ENCODE results near the gene WDR64. TPM values are rescaled to one million over a fixed set of nuclear protein-coding genes. Genes with fewer than 3 reads are reported as not detected.

The WDR64 gene
- total RNA-seq, 3 donors from 2014 or later (not counting 1 experiment from before 2014, with no cell fraction given), result not detected

DNA sequence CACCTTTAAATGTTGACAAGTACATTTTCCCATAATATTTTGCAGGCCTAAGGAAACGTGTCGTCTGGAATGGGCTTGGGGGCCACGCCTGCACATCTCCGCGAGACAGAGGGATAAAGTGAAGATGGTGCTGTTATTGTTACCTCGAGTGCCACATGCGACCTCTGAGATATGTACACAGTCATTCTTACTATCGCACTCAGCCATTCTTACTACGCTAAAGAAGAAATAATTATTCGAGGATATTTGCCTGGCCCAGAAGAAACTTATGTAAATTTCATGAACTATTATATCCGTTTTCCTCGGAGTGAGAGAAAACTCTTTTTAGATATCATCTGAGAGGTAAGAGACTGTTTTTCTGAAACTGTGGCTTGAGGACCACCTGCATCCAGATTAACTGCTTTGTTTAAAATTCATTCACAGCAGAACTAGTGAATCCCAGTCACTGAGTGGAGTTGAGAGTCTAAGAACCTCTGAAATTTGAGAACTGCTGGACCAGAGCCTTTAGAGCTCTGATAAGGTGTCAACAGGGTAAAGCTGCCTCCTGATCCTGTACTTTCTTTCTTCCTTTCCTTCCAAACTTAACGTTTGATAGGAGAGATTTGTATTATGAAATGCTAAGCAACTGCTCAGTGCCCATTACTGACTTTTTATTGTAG lies 196.7 kb downstream of the WDR64 start:
- TF ChIP-seq, protein P1, sequence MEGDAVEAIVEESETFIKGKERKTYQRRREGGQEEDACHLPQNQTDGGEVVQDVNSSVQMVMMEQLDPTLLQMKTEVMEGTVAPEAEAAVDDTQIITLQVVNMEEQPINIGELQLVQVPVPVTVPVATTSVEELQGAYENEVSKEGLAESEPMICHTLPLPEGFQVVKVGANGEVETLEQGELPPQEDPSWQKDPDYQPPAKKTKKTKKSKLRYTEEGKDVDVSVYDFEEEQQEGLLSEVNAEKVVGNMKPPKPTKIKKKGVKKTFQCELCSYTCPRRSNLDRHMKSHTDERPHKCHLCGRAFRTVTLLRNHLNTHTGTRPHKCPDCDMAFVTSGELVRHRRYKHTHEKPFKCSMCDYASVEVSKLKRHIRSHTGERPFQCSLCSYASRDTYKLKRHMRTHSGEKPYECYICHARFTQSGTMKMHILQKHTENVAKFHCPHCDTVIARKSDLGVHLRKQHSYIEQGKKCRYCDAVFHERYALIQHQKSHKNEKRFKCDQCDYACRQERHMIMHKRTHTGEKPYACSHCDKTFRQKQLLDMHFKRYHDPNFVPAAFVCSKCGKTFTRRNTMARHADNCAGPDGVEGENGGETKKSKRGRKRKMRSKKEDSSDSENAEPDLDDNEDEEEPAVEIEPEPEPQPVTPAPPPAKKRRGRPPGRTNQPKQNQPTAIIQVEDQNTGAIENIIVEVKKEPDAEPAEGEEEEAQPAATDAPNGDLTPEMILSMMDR (IDR thresholded peaks at IDR 0.05), result no peak
- no peaks in the 10 kb centered on the region for H3K27me3 ChIP-seq (ENCODE audit: control insufficient read depth, insufficient read depth, low read length)
- no peak for ATAC-seq
- Mint-ChIP-seq H3K4me3 (peak overlapping the region; percentile 99), H3K27me3 (ENCODE audit: low read depth in 2 of 2) (peaks cover 2 to 3% of the 10 kb centered on the region in 2 donors), H3K9me3 (no peaks in the 10 kb centered on the region), H3K36me3 (no peaks in the 10 kb centered on the region), H3K4me1 (peaks cover 16% of the 10 kb centered on the region in 2 donors), H3K27ac (peak overlapping the region; percentile 98 to 99)
- H3K36me3 ChIP-seq (ENCODE audit: control insufficient read depth, insufficient read depth, low read length), result no peaks in the 10 kb centered on the region
- no peak overlapping the region for H3K4me3 ChIP-seq (ENCODE audit: low read length)
- H3K4me1 ChIP-seq (ENCODE audit: control insufficient read depth, insufficient read depth, low read length), result peaks cover 7% of the 10 kb centered on the region
- H3K27ac ChIP-seq (ENCODE audit: low read length), result no peak overlapping the region
- no peak for DNase-seq
- WGBS (ENCODE audit: insufficient coverage), result 25% methylated on average over 12 of the region's 13 CpGs
- no peaks in the 10 kb centered on the region for H3K9me3 ChIP-seq (ENCODE audit: control insufficient read depth, insufficient read depth, low read length)
- intact Hi-C loops (cut with micrococcal nuclease), result loop anchor here (5.0 kb wide), 3 partner anchors 317 to 1408 kb away; partner anchors contain the start of genes CEP170, FH, KMO and SDCCAG8

DNA sequence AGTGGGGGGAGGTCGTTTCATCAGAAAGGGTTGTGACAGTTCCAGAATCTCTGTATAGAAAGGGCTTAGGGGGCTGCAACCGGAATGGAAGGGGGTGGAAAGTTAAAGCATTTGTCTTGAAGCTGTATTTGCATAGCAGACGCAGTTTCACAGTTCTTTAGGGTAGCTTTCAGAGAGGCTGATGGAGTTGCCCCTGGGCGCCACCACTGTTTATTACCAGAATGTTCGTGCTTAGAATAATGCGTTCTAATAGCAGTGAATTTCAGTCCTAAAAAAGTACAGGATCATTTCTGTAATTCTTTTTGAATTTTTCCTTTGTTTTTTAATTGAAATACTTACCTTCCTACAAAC lies 197.2 kb downstream of the WDR64 start:
- Mint-ChIP-seq H3K4me1 (peaks cover 16% of the 10 kb centered on the region in 2 donors), H3K9me3 (no peaks in the 10 kb centered on the region), H3K36me3 (no peaks in the 10 kb centered on the region), H3K4me3 (peak overlapping the region; percentile 99), H3K27ac (no peak overlapping the region), H3K27me3 (ENCODE audit: low read depth in 2 of 2) (no peaks in the 10 kb centered on the region)
- DNase-seq, result no peak
- no peak for ATAC-seq
- Histone ChIP-seq H3K9me3 (ENCODE audit: control insufficient read depth, insufficient read depth, low read length) (no peaks in the 10 kb centered on the region), H3K27ac (ENCODE audit: low read length) (no peak overlapping the region), H3K27me3 (ENCODE audit: control insufficient read depth, insufficient read depth, low read length) (no peaks in the 10 kb centered on the region), H3K4me1 (ENCODE audit: control insufficient read depth, insufficient read depth, low read length) (peaks cover 7% of the 10 kb centered on the region), H3K36me3 (ENCODE audit: control insufficient read depth, insufficient read depth, low read length) (no peaks in the 10 kb centered on the region), H3K4me3 (ENCODE audit: low read length) (no peak overlapping the region)
- 80% methylated on average over 6 of the region's 6 CpGs for WGBS (ENCODE audit: insufficient coverage)
- intact Hi-C loops (cut with micrococcal nuclease), result loop anchor here (5.0 kb wide), 3 partner anchors 317 to 1408 kb away; partner anchors contain the start of genes CEP170, FH, KMO and SDCCAG8
- TF ChIP-seq, protein P1 (IDR thresholded peaks at IDR 0.05), result no peak

Other genes with a start within 250 kb of the WDR64 start
- 10 to 100 TPM; 16.6 to 18.3 (median 16.7) TPM for gene FH, start 132.5 kb upstream of the WDR64 start, total RNA-seq
- gene KMO, start 119.9 kb upstream of the WDR64 start, total RNA-seq, result 1 to 10 TPM in 1 of 3 donors, under 1 TPM in 1, not detected in 1; 0.97 to 1.1 TPM
- gene CHML, start 11.9 kb upstream of the WDR64 start, total RNA-seq, result 10 to 100 TPM in 1 of 3 donors, 1 to 10 TPM in 2; 6.8 to 11.8 (median 7.8) TPM
- gene OPN3, start 11.9 kb upstream of the WDR64 start, total RNA-seq, result 1 to 10 TPM; 3.9 to 5.1 (median 4.1) TPM
- 1 to 10 TPM; 1.6 to 2.7 (median 1.7) TPM for gene EXO1, start 195.9 kb downstream of the WDR64 start, total RNA-seq

Data from natural killer cell (primary cell).